Measurements from ENCODE around the gene MIOS. TPM values are rescaled to one million over a fixed set of nuclear protein-coding genes. Genes with fewer than 3 reads are reported as not detected.

MIOS gene
- total RNA-seq, 4 donors from 2014 or later: 37.6 to 65.6 (median 52.3) TPM

GRCh38 chr7:7613210-7613609 is 46.5 kb downstream of the MIOS start:
- no peak overlapping the region for H3K4me3 ChIP-seq (ENCODE audit: low read depth, poor library complexity, severe bottlenecking)
- 90 to 98% methylated on average over 1 of the region's 1 CpG for WGBS, 2 donors
- intact Hi-C loops (cut with DNase I; ENCODE audit: low total_unique reads): no loop called here
- no peak for DNase-seq (ENCODE audit: low spot score in 2 of 2)
- TF ChIP-seq POLR2A (IDR thresholded peaks at IDR 0.05) (no peak), CTCF (IDR thresholded peaks at IDR 0.05) (no peak)

- no peak for DNase-seq (ENCODE audit: low spot score in 2 of 2)
- no peak overlapping the region for H3K4me3 ChIP-seq (ENCODE audit: low read depth, poor library complexity, severe bottlenecking)
- intact Hi-C loops (cut with DNase I; ENCODE audit: low total_unique reads): no loop called here
- TF ChIP-seq POLR2A (IDR thresholded peaks at IDR 0.05): no peak
- no peak for TF ChIP-seq CTCF (IDR thresholded peaks at IDR 0.05)
- WGBS, 2 donors: 77 to 79% methylated on average over 4 of the region's 4 CpGs
Observed at GRCh38 chr7:7614018-7614741, 47.5 kb downstream of the MIOS start.

- no peak for DNase-seq (ENCODE audit: low spot score in 2 of 2)
- 59 to 71% methylated on average over 3 of the region's 3 CpGs for WGBS, 2 donors
- TF ChIP-seq POLR2A (IDR thresholded peaks at IDR 0.05) (no peak), CTCF (IDR thresholded peaks at IDR 0.05) (no peak)
Observed at GRCh38 chr7:7617550-7617949, 50.9 kb downstream of the MIOS start.

GRCh38 chr7:7618410-7618809 is 51.7 kb downstream of the MIOS start:
- no peak overlapping the region for H3K4me3 ChIP-seq (ENCODE audit: low read depth, poor library complexity, severe bottlenecking)
- no peak for DNase-seq (ENCODE audit: low spot score in 2 of 2)
- TF ChIP-seq CTCF (IDR thresholded peaks at IDR 0.05) (no peak), POLR2A (IDR thresholded peaks at IDR 0.05) (no peak)
- intact Hi-C loops (cut with DNase I; ENCODE audit: low total_unique reads): no loop called here
- 92 to 95% methylated on average over 1 of the region's 1 CpG for WGBS, 2 donors

More at GRCh38 chr7:7617550-7617949, 50.9 kb downstream of the MIOS start:
- intact Hi-C loops (cut with DNase I; ENCODE audit: low total_unique reads): no loop called here
- no peak overlapping the region for H3K4me3 ChIP-seq (ENCODE audit: low read depth, poor library complexity, severe bottlenecking)

- no peak for DNase-seq (ENCODE audit: low spot score in 2 of 2)
- intact Hi-C loops (cut with DNase I; ENCODE audit: low total_unique reads): no loop called here
- 69 to 88% methylated on average over 1 of the region's 1 CpG for WGBS, 2 donors
- TF ChIP-seq CTCF (IDR thresholded peaks at IDR 0.05) (no peak), POLR2A (IDR thresholded peaks at IDR 0.05) (no peak)
- H3K4me3 ChIP-seq (ENCODE audit: low read depth, poor library complexity, severe bottlenecking): no peak overlapping the region
Observed at GRCh38 chr7:7620236-7620635, 53.6 kb downstream of the MIOS start.
